Keratinocyte (primary cell): ENCODE measurements around the gene SMCR8. TPM values are rescaled to one million over a fixed set of nuclear protein-coding genes. Genes with fewer than 3 reads are reported as not detected.
"Not testable (repeated sequence)": the region's sequence is repeated elsewhere in the genome, so short reads cannot be mapped to it uniquely, and the experiment has no call there.

ENCODE experiments used
- DNase-seq: peaks from one replicate; pipeline ENCODE4 v3.0.0-alpha.2; 2011; ENCODE audit warnings: low read depth, missing footprints, low spot score
- FAIRE-seq: peaks from 2 replicates; lab custom pipeline; 2011; peaks lifted over from hg19 to GRCh38; lab: Jason Lieb, UNC
- H2AFZ ChIP-seq: 2 replicates; pipeline ENCODE4 v1.6.0; 2012; ENCODE audit warnings: low read length, control low read depth, inconsistent platforms; ENCODE audit not compliant: control insufficient read depth
- H3K27ac ChIP-seq: 2 replicates; pipeline ENCODE4 v1.5.1; 2011; ENCODE audit warnings: low read length; ENCODE audit not compliant: control insufficient read depth, insufficient read depth
- H3K27me3 ChIP-seq: 3 replicates; pipeline ENCODE4 v1.6.0; 2011; ENCODE audit warnings: low read length; ENCODE audit not compliant: control insufficient read depth, insufficient read depth; ENCODE audit errors: extremely low read depth
- H3K36me3 ChIP-seq, 2 experiments: 2 replicates in 1 of 2; 3 replicates in 1 of 2; pipeline ENCODE4 v1.5.1; 2011; ENCODE audit warnings: low read length in 2 of 2, mild to moderate bottlenecking in 1 of 2; ENCODE audit not compliant: control insufficient read depth in 2 of 2, insufficient read depth in 2 of 2; ENCODE audit errors: extremely low read depth in 1 of 2
- H3K4me1 ChIP-seq: 3 replicates; pipeline ENCODE4 v1.5.1; 2011; ENCODE audit warnings: low read length; ENCODE audit not compliant: control insufficient read depth, insufficient read depth; ENCODE audit errors: extremely low read depth
- H3K4me2 ChIP-seq: 3 replicates; pipeline ENCODE4 v1.6.0; 2011; ENCODE audit warnings: low read depth, low read length; ENCODE audit not compliant: control insufficient read depth, insufficient read depth; ENCODE audit errors: extremely low read depth
- H3K4me3 ChIP-seq, 3 experiments: fragments of 200-600 bp in 1 of 3; sonication (generic) in 1 of 3; 2 replicates in 2 of 3; 3 replicates in 1 of 3; pipeline ENCODE4 v1.5.1; 2011 to 2016; ENCODE audit warnings: low read length in 3 of 3, mild to moderate bottlenecking in 3 of 3, control low read depth in 2 of 3, inconsistent platforms in 1 of 3, low read depth in 1 of 3, mixed read lengths in 1 of 3, mixed run types in 1 of 3, moderate library complexity in 1 of 3; ENCODE audit not compliant: control insufficient read depth in 2 of 3, insufficient read depth in 2 of 3; ENCODE audit errors: extremely low read depth in 1 of 3
- H3K79me2 ChIP-seq: 2 replicates; pipeline ENCODE4 v1.6.0; 2012; ENCODE audit warnings: low read length; ENCODE audit not compliant: control insufficient read depth, insufficient read depth
- H3K9ac ChIP-seq: 3 replicates; pipeline ENCODE4 v1.6.0; 2011; ENCODE audit warnings: low read length; ENCODE audit not compliant: control insufficient read depth, insufficient read depth; ENCODE audit errors: extremely low read depth
- H3K9me1 ChIP-seq: 3 replicates; pipeline ENCODE4 v1.6.0; 2011; ENCODE audit warnings: low read length; ENCODE audit not compliant: control insufficient read depth, insufficient read depth; ENCODE audit errors: extremely low read depth
- H3K9me3 ChIP-seq: 2 replicates; pipeline ENCODE4 v1.5.1; 2012; ENCODE audit warnings: low read depth, low read length; ENCODE audit not compliant: control insufficient read depth
- H4K20me1 ChIP-seq: 3 replicates; pipeline ENCODE4 v1.6.0; 2011; ENCODE audit warnings: low read length; ENCODE audit not compliant: control insufficient read depth, insufficient read depth; ENCODE audit errors: extremely low read depth
- CTCF ChIP-seq, 3 experiments: IDR thresholded peaks in 1 of 3; conservative IDR thresholded peaks in 1 of 3; optimal IDR thresholded peaks in 1 of 3; 2 replicates in 2 of 3; 3 replicates in 1 of 3; pipeline versions ENCODE3 to v1.5.1; 2011; ENCODE audit warnings: low read length in 3 of 3, mild to moderate bottlenecking in 3 of 3, moderate library complexity in 2 of 3, control low read depth in 1 of 3, inconsistent platforms in 1 of 3; ENCODE audit not compliant: insufficient read depth in 2 of 3; ENCODE audit errors: extremely low read depth in 1 of 3
- EZH2 ChIP-seq: IDR thresholded peaks from one replicate; pipeline ENCODE4 v1.6.1; 2012; ENCODE audit warnings: inconsistent platforms, mild to moderate bottlenecking, low read length, moderate library complexity
- dilution Hi-C: fragments of 300-500 bp; cut with MboI; formaldehyde crosslinking; loops from one replicate; pipeline ENCODE4 v1.7.0; 2020; ENCODE audit warnings: low sequenced_read_pairs; ENCODE audit not compliant: extremely low pct_ligation_motif_present
- polyA plus RNA-seq, 5 experiments: library from polyadenylated mRNA; depleted of rRNA in 3 of 5; stranded (reverse) in 3 of 5; stranded (forward) in 1 of 5; unstranded in 1 of 5; fragments of >200 nt; gene quantifications; 1 replicate in 1 of 5; 2 replicates in 3 of 5; 3 replicates in 1 of 5; pipeline versions ENCODE4 v1.2.1 to v1.2.3, GENCODE V29; 2011 to 2012; ENCODE audit warnings: missing spikeins in 2 of 5, low read depth in 1 of 5, low replicate concordance in 1 of 5

SMCR8 gene
- polyA plus RNA-seq, 1 donor (not counting 4 experiments of a cell fraction or from before 2014, with no cell fraction given) = 7.8 TPM

GRCh38 chr17:18291718-18292540, 23.2 kb upstream of the SMCR8 start:
- Histone ChIP-seq H3K4me3 (no peak overlapping the region), H3K27ac (no peak overlapping the region), H3K4me1 (no peaks in the 10 kb centered on the region), H4K20me1 (no peaks in the 10 kb centered on the region), H3K9ac (no peak overlapping the region), H3K9me1 (no peaks in the 10 kb centered on the region), H3K79me2 (no peaks in the 10 kb centered on the region), H3K36me3 (peaks cover 19 to 24% of the 10 kb centered on the region in 2 experiments), H2AFZ (no peak overlapping the region), H3K27me3 (no peaks in the 10 kb centered on the region), H3K4me2 (no peak overlapping the region), H3K9me3 (no peaks in the 10 kb centered on the region)
- dilution Hi-C loops = no loop called here
- FAIRE-seq = no peak
- no peak for DNase-seq
- TF ChIP-seq CTCF (optimal IDR thresholded peaks at IDR 0.05 in 1 of 3, IDR thresholded peaks at IDR 0.05 in 1 of 3, conservative IDR thresholded peaks at IDR 0.05 in 1 of 3; ENCODE audit: extremely low read depth in 1 of 3, insufficient read depth in 2 of 3, low read length in 3 of 3) (no peak), EZH2 (no peak)

- H3K4me1 ChIP-seq, H3K4me3 ChIP-seq, H3K79me2 ChIP-seq, H3K27me3 ChIP-seq, H4K20me1 ChIP-seq, H3K27ac ChIP-seq, DNase-seq, H3K9me1 ChIP-seq, dilution Hi-C loops, H3K9me3 ChIP-seq, H3K4me2 ChIP-seq, FAIRE-seq, H3K9ac ChIP-seq, H2AFZ ChIP-seq: not testable (repeated sequence)
- H3K36me3 ChIP-seq = peaks cover 20 to 22% of the 10 kb centered on the region in 2 experiments
Observed at GRCh38 chr17:18298061-18298460, 17.0 kb upstream of the SMCR8 start.
